RCC 7860 (cell line): ENCODE results near the gene FHL3.

ENCODE experiments used
- DNase-seq: peaks from one replicate; pipeline ENCODE4 v3.0.0-alpha.2; 2015; ENCODE audit warnings: low spot score
- FAIRE-seq: peaks from 2 replicates; lab custom pipeline; 2012; peaks lifted over from hg19 to GRCh38; lab: Jason Lieb, UNC

Gene FHL3

DNA sequence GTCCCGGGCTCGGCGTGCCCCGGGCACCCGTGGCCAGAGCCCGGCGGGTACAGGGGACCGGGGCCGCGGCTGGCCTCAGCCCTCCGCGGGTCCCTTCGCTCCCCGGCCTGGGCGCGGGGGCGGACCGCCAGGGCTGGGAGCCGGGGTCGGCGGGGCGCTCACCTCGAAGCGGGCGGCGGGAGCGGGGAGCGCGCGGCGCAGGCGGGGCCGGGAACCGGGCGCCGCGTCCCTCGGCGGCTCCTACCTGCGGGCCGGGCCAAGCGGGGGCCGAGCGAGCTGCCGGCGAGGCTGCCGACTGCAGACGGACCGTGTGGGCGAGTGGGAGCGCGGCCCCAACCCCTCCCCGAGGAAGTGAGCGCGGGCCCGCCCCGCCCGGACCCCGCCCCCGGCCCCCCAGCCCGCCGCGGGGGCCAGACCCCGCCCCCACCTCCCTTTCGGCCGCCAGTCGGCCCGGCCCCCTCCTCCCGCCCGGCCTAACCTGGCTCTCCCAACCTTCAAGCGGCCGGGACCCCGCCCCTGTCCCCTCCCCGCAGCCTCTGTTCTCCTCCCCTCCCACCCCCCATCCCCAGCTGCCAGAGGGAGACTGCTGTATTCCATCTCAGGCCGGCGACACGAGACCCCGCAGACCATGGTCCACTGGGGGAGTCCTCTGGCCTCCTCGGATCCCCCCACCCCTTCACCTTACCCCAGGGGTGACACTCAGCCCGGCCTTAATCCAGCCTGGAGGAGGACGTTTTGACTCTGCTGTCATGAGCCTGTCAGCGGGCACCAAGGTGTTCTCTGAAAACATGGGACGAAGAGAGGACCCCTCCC, at the start of gene FHL3:
Gene FHL3 (minus strand): TSS at position 320 of the 813 bp plus-strand sequence. CDS start 6,102 bp downstream, outside the sequence.
- no peak for FAIRE-seq
- DNase-seq: peak; percentile 15

- FAIRE-seq (no peak), DNase-seq (no peak)
Observed at GRCh38 chr1:38053416-38054091, 48.2 kb upstream of the FHL3 start.

DNA sequence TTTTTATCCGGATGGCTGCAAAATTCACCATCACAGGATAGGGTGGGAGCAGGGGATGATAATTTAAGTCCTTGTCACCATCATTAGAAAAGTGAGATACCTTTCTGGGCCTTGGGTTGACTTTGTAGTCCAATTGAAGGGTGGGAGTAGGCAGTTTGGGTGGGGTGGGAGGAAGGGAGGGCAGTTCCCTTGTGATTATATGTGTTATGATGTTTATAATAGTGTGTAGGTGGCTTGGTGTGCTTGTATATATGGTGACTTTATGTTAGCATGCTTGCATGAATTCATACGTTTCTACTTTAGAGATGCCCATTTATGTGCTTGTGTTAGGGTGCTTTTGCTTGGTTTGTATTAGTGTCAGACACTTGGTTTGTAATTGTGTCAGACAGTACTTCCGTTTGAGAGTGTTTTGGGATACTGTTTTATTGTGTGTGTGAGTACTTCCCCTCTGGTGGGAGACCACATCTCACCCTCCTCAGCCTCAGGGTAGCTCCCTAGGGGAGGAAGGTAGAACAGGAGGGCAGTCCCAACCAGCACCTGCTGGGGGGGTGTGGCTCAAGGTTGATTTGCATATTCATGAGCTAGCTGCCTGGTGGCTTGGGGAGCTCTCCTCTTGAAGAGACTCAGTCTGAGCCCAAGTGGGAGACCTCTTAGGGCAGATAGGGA, 47.6 kb upstream of the FHL3 start:
- DNase-seq (no peak), FAIRE-seq (no peak)

- DNase-seq (no peak), FAIRE-seq (no peak)
Observed at GRCh38 chr1:38051079-38051543, 45.8 kb upstream of the FHL3 start.

- peak; percentile 31 for DNase-seq
- no peak for FAIRE-seq
Observed at GRCh38 chr1:38050397-38051078, 45.2 kb upstream of the FHL3 start.

DNA sequence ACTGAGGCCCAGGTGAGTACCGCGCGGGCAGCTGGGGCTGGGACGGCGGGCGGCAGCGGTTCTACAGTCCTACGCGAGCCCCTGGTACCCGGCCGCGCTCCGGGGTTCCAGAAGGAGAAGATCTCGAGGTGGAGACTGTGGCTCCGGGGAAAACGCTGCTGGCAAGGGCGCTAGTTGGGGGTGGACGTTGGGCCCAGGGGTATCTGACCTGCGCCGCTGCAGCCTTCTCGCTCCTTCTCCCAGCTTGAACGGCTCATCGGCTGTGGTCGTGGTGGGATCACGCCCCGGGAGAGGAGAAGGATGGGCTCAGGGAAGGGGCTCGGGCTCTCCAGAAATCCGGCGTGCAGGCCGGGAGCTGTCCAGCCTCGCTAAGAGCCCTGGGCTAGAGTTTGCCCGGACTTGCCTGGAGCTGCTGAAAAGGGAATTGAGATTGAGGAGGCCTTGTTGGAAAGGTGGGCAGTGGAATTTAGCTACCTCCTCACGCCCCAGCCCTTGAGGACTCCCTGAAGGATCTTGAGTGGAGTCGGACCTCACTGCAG, 42.4 kb upstream of the FHL3 start:
- FAIRE-seq (no peak), DNase-seq (no peak)

- DNase-seq (peak; percentile 41), FAIRE-seq (no peak)
Observed at GRCh38 chr1:38046884-38047602, 41.7 kb upstream of the FHL3 start.

DNA sequence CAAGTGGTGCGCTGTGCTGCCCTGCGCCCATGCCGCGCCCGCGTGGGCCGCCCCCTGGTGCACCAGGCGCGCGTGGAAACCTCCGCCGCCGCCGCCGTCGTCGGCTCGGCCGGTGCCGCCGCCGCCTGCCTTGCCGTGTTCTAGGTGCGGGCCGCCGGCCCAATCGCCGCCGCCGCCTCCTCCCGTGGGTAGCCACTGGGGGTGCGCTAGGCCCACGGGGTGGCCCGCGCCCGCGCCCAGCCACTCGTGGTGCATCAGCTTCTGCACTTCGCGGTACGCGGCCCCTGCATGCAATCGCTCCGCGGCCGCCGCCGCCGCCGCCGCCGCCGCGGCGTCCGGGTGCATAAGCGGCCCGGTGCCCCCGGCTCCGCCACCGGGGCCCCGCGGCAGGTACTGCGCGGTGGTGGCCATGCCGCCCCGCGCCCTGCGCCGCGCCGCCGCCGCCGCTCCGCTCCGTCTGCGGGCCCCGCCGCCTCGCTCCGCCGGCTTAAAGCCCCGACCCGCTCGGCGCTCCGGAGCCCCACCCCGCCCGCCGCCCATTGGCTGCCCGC, 41.1 kb upstream of the FHL3 start, which contains the start of gene POU3F1:
Gene POU3F1 (minus strand): TSS at position 461 of the 551 bp plus-strand sequence. CDS start 50 bp downstream, at position 411.
- DNase-seq: no peak
- FAIRE-seq: no peak

DNA sequence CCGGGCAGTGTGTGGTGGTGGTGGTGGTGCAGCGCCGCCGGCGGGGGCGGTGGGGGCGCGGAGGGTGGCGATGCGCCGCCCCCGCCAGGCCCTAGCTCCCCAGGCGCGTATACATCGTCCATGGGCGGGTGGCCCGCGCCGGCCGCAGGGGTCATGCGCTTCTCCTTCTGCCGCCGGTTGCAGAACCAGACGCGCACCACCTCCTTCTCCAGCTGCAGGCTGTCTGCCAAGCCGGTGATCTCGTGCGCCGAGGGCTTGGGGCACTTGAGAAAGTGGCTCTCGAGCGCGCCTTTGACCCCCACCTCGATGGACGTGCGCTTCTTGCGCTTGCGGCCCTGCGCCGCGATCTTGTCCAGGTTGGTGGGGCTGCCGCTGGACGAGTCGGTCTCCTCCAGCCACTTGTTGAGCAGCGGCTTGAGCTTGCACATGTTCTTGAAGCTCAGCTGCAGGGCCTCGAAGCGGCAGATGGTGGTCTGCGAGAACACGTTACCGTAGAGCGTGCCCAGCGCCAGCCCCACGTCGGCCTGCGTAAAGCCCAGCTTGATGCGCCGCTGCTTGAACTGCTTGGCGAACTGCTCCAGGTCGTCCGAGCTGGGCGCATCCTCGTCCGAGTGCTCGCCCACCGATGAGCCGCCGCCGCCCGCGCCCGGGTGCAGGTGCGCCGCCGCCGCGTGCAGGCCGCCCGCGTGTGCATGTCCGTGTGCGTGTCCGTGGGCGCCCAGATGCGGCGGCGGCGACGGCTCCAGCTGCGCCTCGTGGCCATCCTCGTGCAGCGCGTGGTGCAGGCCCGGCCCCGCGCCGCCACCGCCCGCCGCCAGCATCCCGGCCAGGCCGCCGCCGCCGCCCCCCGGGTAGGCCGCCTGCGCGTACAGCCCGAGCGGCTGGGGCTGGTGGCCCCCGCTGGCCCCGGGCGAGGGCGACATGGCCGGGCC, 40.4 kb upstream of the FHL3 start:
- DNase-seq (no peak), FAIRE-seq (no peak)

- no peak for FAIRE-seq
- no peak for DNase-seq
Observed at GRCh38 chr1:38044221-38045215, 39.2 kb upstream of the FHL3 start.

DNA sequence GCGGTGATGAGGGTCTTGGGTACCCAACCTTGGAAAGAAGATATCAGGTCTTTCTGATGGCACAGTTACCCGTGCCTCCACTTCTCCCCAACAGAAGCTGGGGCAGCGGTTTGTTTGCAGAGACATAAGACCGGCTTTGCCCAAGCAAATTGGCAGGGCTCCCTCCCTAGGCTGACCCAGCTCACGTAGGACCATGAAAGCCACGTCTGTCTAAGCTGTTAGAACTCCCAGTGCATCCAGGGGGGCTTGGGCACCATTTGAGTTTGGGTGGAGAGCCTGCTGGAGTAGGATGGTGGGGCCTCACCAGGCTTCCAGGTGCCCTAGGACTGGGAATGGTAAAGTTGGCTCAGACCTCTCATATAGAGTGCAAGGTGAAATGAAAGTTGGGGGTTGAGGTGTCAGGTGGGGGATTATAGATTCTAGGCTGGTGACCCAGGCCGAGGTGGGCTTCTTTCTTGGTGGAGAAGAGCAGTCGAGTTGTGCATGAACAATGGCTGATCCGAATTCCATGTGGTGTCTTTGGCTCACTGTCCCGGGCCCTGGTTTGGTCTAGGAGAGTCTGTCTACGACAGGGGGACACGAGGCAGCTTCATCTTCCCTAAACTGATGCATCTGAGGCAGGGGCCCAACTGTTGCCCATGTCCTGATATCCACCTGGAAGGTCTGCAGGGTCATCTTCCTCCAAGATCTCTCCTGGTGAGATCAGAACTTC, 37.9 kb upstream of the FHL3 start:
- no peak for DNase-seq
- no peak for FAIRE-seq

DNA sequence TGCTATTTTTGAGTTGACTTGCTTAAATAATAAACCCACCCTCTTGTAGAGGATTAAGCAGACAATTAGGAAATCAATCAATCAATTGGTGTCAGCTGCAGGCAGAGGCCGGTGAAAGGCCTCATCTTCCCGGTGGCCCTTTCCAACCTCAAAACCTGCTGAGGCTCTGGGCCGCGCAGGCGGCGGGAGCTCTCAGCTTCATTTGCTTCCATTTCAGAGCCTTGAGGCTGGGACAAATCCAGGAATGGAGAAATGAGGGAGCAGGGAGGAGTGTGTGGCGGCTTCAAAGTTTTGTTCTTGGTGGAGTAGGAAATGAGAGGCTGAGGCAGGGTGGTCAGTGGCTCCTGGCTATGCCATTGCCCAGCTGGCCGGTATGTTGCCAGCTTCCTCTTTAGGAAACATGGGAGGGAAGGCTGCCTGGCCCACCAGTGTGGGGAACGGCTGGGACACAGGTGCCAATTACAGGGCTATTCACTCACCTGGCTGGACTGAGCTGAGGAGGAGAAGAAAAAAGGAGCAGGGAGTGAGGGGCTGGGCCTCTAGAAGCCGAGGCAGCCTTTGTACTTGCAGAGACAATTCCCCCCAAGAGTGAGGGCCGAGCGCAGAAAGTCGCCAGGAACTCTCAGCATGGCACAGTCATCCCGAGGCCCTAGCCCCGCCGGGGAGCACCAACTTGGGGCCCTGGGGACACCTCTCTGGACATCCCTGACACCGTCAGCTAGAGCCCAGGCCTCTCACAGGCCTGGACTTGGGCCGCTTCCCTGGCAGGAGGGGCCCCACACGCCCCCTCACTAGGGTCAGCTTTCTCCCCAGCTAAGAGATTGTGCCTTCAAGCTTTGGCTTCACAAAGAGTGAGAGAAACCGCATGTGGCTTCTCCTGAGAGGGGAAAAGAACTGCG, 36.9 kb upstream of the FHL3 start:
- no peak for DNase-seq
- no peak for FAIRE-seq

- no peak for FAIRE-seq
- DNase-seq: no peak
Observed at GRCh38 chr1:38039331-38040088, 34.2 kb upstream of the FHL3 start.

GRCh38 chr1:38038861-38039260, 33.5 kb upstream of the FHL3 start:
- peak; percentile 83 for DNase-seq
- peak; percentile 93 for FAIRE-seq
